ENCODE measurements around the gene C1orf21. TPM values are rescaled to one million over a fixed set of nuclear protein-coding genes. Genes with fewer than 3 reads are reported as not detected.

Gene C1orf21
- total and polyA plus RNA-seq, 2 donors (not counting 1 experiment from before 2014, with no cell fraction given), result under 0.01 to 0.32 TPM

DNA sequence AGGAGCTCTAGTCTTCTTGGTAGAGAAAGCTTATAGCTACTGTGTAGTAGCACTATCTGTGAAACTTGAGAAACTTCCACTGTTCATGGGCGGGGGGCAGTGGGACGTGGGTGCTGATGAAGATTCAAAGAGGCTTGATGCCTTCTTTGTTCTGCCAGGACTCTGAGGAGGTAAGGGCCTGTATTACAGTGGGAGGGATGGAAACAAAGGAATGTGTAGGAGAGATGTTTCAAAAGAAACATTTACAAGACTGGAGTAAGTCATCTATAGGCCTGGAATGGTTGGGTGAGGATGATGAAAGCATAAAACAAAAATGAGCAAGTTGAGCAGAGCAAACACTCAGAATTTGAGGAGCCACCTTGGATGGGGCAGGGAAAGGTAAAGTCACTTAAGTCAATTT, 89.4 kb downstream of the C1orf21 start:
- intact Hi-C loops (cut with micrococcal nuclease), result no loop called here
- CTCF ChIA-PET, result no interaction called here
- Histone ChIP-seq H3K36me3 (replicated peaks in 1 of 2; ENCODE audit: control extremely low read depth in 1 of 2, control insufficient read depth in 1 of 2, extremely low read depth in 1 of 2, insufficient read depth in 2 of 2, low read length in 1 of 2) (no peaks in the 10 kb centered on the region), H3K9me3 (ENCODE audit: control extremely low read depth in 1 of 3, control insufficient read depth in 2 of 3, insufficient read depth in 1 of 3, low read length in 2 of 3) (peaks cover 0 to 3% (median 0%) of the 10 kb centered on the region in 3 donors), H2AFZ (ENCODE audit: insufficient read depth, low read depth, low read length, poor library complexity, severe bottlenecking) (no peak overlapping the region), H3K27me3 (replicated peaks in 1 of 4; ENCODE audit: control extremely low read depth in 1 of 4, control insufficient read depth in 3 of 4, insufficient read depth in 4 of 4, low read length in 3 of 4) (no peaks in the 10 kb centered on the region), H3K9ac (ENCODE audit: low read length) (no peak overlapping the region), H4K20me1 (ENCODE audit: control insufficient read depth, insufficient read depth, low read length, poor library complexity, severe bottlenecking) (no peaks in the 10 kb centered on the region), H3K4me2 (replicated peaks; ENCODE audit: low read depth, low read length, poor library complexity, severe bottlenecking) (no peak overlapping the region), H3K4me3 (ENCODE audit: control extremely low read depth in 1 of 5, extremely low read depth in 1 of 5, insufficient read depth in 1 of 5, low read depth in 2 of 5, low read length in 4 of 5) (no peak overlapping the region), H3K79me2 (ENCODE audit: control insufficient read depth, insufficient read depth, low read length) (no peaks in the 10 kb centered on the region), H3K27ac (ENCODE audit: low read length in 2 of 2) (no peak overlapping the region), H3K4me1 (ENCODE audit: control insufficient read depth in 2 of 2, insufficient read depth in 2 of 2, low read length in 2 of 2) (no peaks in the 10 kb centered on the region)
- DNase-seq (no peak), ATAC-seq (ENCODE audit: low read depth) (no peak)
- TF ChIP-seq EZH2 (IDR thresholded peaks at IDR 0.05; ENCODE audit: borderline replicate concordance, insufficient read depth, low read depth, low read length, poor library complexity, severe bottlenecking), result no peak
- TF ChIP-seq, protein P1, sequence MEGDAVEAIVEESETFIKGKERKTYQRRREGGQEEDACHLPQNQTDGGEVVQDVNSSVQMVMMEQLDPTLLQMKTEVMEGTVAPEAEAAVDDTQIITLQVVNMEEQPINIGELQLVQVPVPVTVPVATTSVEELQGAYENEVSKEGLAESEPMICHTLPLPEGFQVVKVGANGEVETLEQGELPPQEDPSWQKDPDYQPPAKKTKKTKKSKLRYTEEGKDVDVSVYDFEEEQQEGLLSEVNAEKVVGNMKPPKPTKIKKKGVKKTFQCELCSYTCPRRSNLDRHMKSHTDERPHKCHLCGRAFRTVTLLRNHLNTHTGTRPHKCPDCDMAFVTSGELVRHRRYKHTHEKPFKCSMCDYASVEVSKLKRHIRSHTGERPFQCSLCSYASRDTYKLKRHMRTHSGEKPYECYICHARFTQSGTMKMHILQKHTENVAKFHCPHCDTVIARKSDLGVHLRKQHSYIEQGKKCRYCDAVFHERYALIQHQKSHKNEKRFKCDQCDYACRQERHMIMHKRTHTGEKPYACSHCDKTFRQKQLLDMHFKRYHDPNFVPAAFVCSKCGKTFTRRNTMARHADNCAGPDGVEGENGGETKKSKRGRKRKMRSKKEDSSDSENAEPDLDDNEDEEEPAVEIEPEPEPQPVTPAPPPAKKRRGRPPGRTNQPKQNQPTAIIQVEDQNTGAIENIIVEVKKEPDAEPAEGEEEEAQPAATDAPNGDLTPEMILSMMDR (IDR thresholded peaks at IDR 0.05), result no peak
- POLR2A ChIA-PET, result no interaction called here
- H3K27ac Mint-ChIP-seq, result no peak overlapping the region
- no peaks in the 10 kb centered on the region for H3K4me1 Mint-ChIP-seq
- H3K4me3 Mint-ChIP-seq, result no peak overlapping the region
- H3K27me3 Mint-ChIP-seq, result no peaks in the 10 kb centered on the region
- WGBS (ENCODE audit: insufficient coverage), result 88% methylated on average over 2 of the region's 2 CpGs
- no peaks in the 10 kb centered on the region for H3K9me3 Mint-ChIP-seq (ENCODE audit: insufficient read depth)

DNA sequence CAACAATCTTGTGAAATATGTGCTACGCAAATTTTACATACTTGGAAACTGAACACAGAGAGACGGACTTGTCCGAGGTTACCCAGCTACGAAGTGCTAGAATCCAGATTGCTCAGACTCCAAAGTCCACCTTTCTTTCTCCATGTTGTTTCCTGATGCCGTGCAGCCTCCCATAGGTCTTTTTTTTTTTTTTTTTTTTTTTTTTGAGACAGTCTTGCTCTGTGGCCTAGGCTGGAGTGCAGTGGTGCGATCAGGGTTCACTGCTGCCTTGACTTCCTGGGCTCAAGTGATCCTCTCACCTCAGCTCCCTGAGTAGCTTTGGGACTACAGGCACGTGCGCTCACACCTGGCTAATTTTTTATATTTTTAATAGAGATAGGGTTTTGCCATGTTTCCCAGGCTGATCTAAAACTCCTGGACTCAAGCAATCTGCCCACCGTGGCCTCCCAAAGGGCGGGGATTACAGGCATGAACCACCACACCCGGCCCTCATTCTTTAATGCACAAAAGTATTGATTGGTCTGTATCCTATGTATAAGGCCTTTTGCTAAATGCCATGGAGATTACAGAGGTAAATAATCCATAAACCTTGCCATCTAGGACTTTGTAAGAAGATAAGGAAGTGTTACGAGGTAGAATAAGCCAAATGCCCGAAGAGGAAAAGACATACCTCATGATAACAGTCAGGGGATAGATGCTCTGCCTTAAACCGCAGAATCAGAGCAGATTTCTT, 92.8 kb downstream of the C1orf21 start:
- Mint-ChIP-seq H3K27ac (no peak overlapping the region), H3K27me3 (no peaks in the 10 kb centered on the region), H3K4me3 (no peak overlapping the region), H3K4me1 (no peaks in the 10 kb centered on the region), H3K9me3 (ENCODE audit: insufficient read depth) (no peaks in the 10 kb centered on the region)
- H3K27ac ChIP-seq (ENCODE audit: low read length in 2 of 2), result no peak overlapping the region
- no peak overlapping the region for H3K4me2 ChIP-seq (replicated peaks; ENCODE audit: low read depth, low read length, poor library complexity, severe bottlenecking)
- no peak overlapping the region for H3K4me3 ChIP-seq (ENCODE audit: control extremely low read depth in 1 of 5, extremely low read depth in 1 of 5, insufficient read depth in 1 of 5, low read depth in 2 of 5, low read length in 4 of 5)
- no peak for DNase-seq
- POLR2A ChIA-PET, result no interaction called here
- no peak overlapping the region for H3K9ac ChIP-seq (ENCODE audit: low read length)
- intact Hi-C loops (cut with micrococcal nuclease), result no loop called here
- CTCF ChIA-PET, result no interaction called here
- 100% methylated on average over 2 of the region's 14 CpGs for WGBS (ENCODE audit: insufficient coverage)
- H3K9me3 ChIP-seq (ENCODE audit: control extremely low read depth in 1 of 3, control insufficient read depth in 2 of 3, insufficient read depth in 1 of 3, low read length in 2 of 3), result peaks cover 0 to 3% (median 0%) of the 10 kb centered on the region in 3 donors
- no peaks in the 10 kb centered on the region for H3K36me3 ChIP-seq (replicated peaks in 1 of 2; ENCODE audit: control extremely low read depth in 1 of 2, control insufficient read depth in 1 of 2, extremely low read depth in 1 of 2, insufficient read depth in 2 of 2, low read length in 1 of 2)
- H3K27me3 ChIP-seq (replicated peaks in 1 of 4; ENCODE audit: control extremely low read depth in 1 of 4, control insufficient read depth in 3 of 4, insufficient read depth in 4 of 4, low read length in 3 of 4), result no peaks in the 10 kb centered on the region
- H3K79me2 ChIP-seq (ENCODE audit: control insufficient read depth, insufficient read depth, low read length), result no peaks in the 10 kb centered on the region
- no peaks in the 10 kb centered on the region for H4K20me1 ChIP-seq (ENCODE audit: control insufficient read depth, insufficient read depth, low read length, poor library complexity, severe bottlenecking)
- no peaks in the 10 kb centered on the region for H3K4me1 ChIP-seq (ENCODE audit: control insufficient read depth in 2 of 2, insufficient read depth in 2 of 2, low read length in 2 of 2)
- TF ChIP-seq, protein P1 (IDR thresholded peaks at IDR 0.05), result no peak
- no peak for TF ChIP-seq EZH2 (IDR thresholded peaks at IDR 0.05; ENCODE audit: borderline replicate concordance, insufficient read depth, low read depth, low read length, poor library complexity, severe bottlenecking)
- no peak overlapping the region for H2AFZ ChIP-seq (ENCODE audit: insufficient read depth, low read depth, low read length, poor library complexity, severe bottlenecking)
- no peak for ATAC-seq (ENCODE audit: low read depth)
